GM19025 (cell line): ENCODE data around the gene EVC.
"Not testable (repeated sequence)": the region's sequence is repeated elsewhere in the genome, so short reads cannot be mapped to it uniquely, and the experiment has no call there.

Source experiments
- ATAC-seq: cut with Tn5 transposase; IDR thresholded peaks from one replicate; pipeline ENCODE4 v1.9.1; 2021; ENCODE audit warnings: mild to moderate bottlenecking, low read depth, moderate library complexity; ENCODE audit not compliant: unreplicated experiment

Gene EVC

DNA sequence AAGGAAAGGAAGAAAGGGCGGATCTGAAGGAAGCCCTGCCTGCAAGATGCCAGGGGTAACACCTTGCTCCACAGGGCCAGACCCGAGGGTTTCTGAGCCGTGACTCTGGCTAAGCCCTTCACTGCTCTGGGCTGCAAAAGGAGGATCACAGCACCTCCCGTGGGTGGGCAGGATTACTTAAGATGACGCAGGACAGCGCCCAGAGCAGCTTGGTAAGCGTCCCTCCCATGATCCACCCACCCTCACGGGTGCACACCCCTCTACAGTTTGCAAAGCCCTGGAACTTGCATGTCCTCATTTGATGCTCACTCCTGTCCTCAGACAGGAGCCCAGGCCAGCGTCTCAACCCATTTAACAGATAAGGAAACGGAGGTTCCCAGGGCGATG is 117.0 kb downstream of the EVC start:
- no peak for ATAC-seq

DNA sequence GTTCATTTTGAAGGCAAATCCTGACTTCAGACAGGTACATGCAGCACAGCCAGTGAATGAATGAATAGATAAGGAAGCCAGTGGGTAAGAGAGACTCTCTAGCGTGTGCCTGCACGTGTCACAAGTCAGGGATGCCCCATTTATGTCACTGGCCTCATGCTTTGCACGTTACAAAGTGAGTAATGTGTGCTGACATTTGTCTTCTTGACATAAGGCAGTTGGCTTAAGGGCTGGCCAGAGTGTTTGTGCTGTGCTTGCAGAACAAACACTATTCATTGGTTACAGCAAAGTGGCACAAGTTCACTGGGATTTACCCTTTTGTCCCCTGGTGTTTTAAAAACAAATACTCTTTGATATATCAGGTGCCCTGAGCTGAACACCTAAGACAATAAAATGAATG is 125.9 kb downstream of the EVC start:
- no peak for ATAC-seq

DNA sequence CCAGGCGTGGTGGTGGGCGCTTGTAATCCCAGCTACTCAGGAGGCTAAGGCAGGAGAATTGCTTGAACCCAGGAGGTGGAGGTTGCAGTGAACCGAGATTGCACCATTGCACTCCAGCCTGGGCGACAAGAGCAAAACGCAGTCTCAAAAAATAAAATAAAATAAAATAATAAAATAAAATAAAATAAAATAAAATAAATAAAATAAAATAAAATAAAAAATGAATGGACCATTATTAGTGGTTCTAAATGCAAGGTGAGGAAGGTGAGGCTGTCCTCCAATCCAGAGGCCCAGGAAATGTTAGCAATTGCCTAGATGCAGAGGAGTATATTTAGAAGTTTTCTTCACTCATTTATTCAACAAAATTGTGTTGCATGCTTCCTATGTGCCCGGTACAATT is 126.5 kb downstream of the EVC start:
- not testable (repeated sequence) for ATAC-seq

DNA sequence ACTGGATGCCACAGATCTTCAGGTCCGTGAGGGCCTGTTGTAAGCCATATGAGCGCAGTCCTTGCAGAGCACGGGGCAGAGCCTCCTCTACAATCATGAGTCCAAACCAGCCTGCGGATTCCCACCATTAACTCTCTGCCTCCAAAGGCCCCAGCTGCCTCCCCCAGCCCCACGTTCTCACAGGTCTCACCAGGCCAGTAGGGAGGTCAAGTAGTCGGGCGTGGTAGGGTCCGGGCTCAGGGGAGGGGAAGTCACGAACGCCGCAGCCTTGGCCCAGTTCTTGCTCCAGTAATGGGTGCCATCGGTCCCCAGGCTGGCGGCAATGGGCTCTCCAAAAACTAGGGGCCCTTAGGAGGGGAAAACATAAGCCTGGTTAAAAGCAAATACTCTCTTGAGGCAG is 128.3 kb downstream of the EVC start:
- ATAC-seq, result no peak

DNA sequence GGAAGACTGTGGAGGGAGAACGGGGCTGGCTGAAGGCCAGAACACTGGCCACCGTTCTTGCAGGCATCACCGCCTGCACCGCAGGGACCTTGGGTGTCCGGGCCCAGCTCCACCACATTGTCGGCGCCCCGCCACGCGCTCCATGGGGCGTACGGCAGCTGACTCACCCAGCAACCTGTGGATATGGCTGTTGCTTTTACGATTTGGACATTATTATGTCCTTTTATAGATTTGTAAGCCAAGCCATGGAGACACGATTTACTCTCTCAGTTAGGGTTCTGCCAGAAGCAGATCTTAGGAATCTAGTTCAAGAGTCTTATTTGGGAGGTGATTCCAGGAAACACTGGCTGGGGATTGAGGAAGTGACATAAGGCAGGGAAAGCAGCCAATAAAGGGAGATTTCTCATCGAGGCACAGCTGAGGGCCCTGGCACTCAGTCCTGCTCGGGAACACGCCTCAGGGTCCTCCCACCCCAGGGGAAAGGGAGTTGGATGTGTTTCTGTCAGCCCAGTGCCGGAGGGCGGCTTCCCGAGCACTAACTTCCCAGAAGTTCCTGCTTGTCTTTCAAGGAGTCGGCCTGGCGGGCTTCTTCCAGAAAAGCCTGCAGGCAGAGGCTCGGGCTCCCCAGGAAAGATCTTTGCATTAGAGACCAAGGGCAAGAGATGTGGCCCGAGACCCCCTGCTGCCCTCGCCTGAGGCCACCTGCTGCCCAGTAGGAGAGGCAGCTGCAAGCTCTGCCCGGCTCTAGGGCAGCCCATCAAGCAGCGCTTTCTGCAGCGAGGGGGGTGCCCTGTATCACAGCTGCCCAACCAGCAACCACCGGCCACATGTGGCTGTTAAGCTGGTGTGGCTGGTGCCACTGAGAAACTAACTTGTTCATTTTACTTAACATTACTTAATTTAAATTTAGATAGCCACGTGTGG is 129.0 kb downstream of the EVC start:
- ATAC-seq, result no peak

DNA sequence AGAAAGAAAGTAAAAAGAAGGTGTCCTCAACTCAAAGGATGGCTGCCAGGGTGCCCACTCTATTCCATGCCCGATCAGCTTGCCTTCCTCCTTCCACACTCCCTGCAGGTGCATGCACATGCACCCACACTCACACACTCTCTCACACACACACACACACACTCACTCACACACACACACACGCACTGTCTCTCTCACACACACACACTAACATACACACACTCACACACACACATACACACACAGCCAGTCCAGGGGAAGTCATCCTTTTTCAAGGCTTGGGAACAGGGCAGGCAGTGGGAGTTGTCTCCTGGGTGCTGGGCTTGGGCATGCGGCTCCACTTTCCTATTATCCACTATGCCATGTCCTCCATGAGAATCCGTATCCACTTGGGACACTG is 131.5 kb downstream of the EVC start:
- no peak for ATAC-seq

DNA sequence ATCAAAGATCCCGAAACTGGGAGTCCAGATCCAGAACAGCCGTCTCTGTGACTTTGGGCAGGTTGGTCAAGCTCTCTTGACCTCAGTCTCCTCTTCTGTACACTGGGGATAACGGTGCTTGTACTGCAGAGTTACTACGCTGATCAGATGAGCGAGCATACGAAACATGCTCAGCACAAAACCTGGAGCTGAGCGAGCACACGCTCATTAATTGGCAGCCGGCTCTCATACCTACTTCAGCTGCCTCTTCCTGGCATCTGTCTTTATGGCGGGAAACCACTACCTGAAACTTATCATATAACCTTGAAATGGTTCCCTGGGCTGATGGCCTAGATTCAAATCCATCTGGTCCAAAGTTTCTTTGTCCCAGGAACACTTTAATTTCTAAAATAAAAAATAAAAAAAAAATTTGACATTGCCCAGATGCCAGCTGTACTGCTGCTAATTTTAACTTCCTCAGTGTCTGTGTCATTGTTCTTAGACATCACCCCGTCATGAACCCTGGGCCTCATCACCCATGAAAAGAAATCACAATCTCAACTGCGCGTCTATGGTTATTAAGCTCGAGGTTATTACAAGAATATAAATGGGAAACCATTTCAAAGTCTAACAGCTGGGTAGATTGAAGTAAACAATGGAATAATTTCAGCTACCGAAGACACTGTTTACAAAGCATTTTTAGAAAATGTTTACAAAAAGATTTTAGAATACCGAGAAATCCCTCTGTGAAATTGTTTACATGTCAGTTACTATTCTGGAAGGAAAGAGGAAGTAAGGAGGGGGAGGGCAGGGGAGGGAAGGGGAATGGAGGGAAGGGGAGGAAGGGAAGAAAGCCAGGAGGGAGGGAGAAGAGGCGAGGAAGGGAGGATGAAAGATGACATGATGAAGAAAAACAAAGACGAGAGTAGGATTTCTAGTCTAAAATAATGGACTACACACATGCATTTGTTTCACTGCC is 132.9 kb downstream of the EVC start:
- ATAC-seq, result no peak

DNA sequence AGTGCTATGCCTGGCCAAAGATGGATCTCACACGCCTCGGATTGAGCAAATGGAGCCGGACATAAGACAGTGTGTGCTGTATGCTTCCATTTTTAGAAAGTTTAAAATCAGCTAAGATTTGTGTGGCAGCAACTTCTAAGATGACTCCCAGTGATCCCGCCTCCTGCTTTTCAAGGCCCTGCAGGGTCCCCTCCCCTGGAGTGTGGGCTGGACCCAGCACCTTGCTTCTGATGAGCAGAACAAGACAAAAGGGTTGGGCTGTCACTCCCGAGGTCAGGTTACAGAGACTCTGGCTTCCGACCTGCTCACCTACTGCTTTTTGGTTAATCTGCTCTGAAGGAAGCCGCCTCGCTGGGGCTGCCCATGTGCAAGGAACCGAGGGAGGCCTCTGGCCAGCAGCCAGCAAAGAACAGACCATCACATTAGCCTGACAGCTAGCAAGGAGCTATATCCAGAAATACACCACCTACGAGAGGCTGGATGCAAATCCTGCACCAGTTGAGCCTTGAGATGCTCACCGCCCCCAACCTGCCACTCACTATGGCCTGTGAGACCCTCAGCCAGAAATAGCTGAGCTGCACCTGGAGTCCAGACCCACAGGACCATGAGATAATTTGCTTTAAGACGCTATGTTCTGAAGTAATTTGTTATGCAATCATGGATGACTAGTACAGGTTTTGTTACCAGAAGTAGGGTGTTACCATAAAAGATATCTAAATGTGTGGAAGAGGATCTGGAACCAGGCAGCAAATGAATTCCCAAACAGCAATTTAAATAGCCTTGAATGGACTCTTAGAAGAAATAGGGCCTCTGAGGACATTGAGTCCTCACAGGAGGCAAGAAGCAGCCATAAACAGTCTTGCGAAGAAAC is 134.3 kb downstream of the EVC start:
- ATAC-seq, result no peak

DNA sequence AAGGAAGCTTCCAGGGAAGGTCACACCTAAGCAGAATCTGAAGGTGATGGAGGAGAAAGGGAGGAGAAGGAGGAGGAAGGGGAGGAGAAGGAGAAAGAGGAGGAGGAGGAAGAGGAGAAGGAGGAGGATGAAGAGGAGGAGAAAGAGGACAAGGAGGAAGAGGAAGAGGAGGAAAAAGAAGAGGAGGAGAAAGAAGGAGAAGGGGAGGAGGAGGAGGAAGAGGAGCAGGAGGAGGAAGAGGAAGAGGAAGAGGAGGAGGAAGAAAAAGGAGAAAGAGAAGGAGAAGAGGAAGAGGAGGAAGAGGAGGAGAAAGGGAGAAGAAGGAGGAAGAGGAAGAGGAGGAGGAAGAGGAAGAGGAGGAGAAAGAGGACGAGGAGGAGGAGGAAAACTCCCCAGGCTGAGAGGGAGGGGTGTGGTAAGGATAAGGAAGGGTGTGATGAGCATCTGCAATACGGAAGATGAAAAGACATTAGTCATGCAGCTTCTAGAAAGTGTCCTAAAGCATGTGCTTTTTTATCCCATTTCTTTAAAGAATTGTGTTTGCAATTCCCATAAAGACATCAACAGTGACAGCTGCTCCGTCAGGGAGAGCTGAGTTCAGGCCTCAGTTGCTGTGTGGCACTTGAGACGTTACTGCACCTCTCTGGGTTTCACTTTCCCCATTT is 140.8 kb downstream of the EVC start:
- ATAC-seq, result no peak

DNA sequence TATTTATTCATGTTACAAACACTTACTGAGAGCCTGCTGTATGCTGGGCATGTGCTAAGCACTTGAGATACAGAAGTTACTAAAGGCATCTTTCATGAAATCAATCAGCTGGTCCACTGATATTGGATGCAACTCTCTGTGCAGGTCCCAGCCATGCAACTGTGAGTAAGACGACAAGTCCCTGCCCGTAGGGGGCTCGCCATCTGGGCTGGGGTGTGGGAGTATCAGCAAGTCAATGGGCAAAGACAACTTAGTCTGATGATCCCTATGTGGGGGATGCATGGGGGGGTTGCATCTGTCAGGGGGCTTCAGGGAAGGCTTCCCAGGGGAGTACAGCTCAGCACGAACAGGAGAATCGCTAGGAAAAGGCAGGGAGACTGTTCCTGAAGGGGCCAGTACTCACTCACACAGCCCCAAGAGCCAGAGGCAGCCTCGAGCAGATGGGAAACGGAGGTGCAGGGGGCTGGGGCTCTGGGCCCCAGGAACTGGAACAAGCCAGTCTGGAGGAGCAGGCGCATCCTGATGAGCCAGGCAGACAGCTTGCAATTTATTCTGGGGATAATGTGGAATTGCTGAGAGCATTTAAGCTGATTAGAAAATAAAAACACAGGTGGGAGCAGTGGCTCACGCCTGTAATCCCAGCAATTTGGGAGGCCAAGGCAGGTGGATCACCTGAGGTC is 141.7 kb downstream of the EVC start:
- ATAC-seq, result no peak

DNA sequence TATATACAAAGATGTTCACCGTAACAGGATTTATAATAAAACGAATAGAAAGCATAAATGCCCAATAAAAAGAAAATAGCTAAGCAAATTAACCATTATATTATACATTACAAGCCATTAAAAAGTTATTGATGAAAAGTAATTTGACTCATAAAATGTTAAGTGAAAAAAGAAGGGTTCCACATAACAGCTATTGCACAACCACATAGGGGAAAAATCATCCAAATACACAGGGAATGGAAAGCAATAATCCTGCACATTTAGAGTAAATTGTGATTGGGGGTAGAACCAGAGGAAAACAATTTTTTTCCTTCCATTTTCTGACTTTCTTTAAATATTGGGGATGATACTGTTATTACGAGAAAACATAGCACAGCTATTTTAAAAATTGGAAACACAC is 143.9 kb downstream of the EVC start:
- no peak for ATAC-seq

DNA sequence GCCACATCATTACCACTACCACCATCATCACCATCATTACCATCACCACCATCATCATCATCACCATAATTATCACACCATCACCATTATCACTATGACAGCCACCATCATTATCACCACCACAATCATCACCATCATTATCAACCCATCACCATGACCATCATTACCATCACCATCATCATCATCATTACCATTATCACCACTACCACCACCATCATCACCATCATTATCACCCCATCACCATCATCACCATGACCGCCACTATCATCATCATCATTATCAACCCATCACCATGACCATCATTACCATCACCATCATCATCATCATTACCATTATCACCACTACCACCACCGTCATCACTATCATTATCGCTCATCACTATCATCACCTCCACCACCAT is 145.4 kb downstream of the EVC start:
- not testable (repeated sequence) for ATAC-seq

DNA sequence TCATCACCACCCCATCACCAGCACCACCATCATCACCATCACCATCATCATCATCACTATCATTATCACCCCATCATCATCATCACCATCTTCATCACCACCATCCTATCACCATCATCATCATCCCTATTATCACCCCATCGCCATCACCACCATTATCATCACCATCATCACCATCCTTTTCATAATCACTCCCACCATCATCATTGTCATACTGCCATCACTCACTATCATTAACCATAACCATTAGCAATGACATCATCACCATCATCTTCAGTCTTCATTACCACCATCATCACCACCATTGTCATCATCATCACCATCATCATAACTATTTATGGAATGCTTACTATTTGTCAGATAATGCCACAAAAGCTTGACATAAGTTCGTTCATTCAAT is 146.2 kb downstream of the EVC start:
- no peak for ATAC-seq

DNA sequence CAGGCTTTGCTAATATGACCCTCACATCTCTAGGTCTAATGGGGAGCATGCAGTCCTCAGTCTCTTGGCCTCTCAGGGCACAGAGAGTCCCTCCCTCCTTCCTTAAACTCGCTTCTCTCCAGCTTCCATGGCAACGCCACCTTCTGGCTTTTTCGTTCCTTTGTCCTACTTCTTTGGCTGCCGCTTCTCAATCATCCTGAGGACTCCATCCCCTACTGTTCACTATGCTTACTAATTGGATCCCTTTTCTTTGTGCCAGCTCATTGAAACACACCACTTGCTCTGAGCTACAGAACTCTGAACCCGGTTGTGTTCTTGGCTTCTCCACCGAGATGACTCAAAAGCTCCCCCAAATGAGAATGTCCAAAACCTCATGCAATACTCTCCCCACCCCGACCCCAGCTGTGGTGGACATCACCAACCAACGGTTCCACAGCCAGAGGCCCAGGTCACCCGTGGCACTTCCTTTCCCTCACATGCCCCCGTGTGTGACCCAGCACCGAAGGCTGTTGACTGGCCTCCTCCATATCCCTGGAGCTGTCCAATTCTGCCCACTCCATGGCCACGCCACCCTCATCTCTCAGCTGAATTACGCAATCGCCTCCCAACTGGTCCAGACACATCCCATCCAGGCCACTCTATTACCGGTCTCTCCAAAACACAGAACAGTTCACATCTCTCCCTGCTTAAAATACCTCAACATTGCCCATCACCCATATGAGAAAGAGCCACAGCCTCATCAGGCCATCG is 147.2 kb downstream of the EVC start:
- ATAC-seq, result no peak

DNA sequence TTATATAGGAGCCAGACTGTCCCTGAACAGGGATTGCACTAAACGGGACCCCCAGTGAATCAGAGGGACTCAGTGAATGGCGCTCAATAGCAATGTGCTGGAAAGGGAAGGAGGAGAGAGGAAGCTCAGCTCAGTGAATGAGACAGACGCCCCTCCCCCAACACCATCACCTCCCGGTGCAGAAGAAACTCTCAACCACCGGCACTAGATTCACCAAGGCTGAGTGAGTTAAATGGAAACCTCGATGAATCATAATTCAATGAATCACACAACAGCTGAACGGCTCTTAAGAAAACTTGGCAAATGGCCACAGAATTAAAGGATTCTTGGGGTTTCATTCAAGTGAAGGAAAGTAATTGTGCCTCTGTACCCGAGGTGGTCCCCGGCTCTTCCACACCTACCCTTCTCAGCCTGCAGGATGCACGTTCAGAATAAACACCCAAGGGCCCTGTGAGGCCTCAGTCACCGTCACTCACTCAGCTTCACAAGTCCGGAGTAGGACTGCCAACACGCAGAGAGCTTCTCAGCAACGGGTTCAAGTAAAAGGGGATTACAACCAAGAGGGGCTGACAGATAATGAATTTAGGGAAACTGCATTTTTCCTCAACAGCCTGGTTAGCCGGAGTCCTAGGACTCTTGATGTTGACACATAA is 152.6 kb downstream of the EVC start:
- ATAC-seq, result no peak
